Breast epithelium (tissue), 4 donors: Measurements from ENCODE around the gene RBBP8. TPM values are rescaled to one million over a fixed set of nuclear protein-coding genes. Genes with fewer than 3 reads are reported as not detected.

Source experiments
- DNase-seq, 2 donors: peaks; one replicate each; pipeline ENCODE4 v3.0.0-alpha.2; 2019; ENCODE audit warnings: low spot score in 2 of 2
- H3K27ac ChIP-seq, 2 donors: fragments of 200-600 bp; sonication (generic) in 1 of 2; one replicate each; pipeline ENCODE4 v1.5.1; 2016 to 2019; ENCODE audit warnings: mild to moderate bottlenecking in 1 of 2
- H3K27me3 ChIP-seq, 2 donors: fragments of 200-600 bp; sonication (generic) in 1 of 2; one replicate each; pipeline versions ENCODE4 v1.5.1 to v1.6.0; 2017 to 2019; ENCODE audit warnings: control low read depth in 1 of 2, mild to moderate bottlenecking in 1 of 2
- H3K36me3 ChIP-seq: fragments of 200-600 bp; one replicate; pipeline ENCODE4 v1.5.1; 2019
- H3K4me1 ChIP-seq, 2 donors: fragments of 200-600 bp; sonication (generic); one replicate each; pipeline ENCODE4 v1.5.1; 2016 to 2019; ENCODE audit warnings: control low read depth in 1 of 2
- H3K4me3 ChIP-seq, 3 donors: fragments of 200-600 bp; sonication (generic); 1 replicate in 2 of 3; 2 replicates in 1 of 3; pipeline ENCODE4 v1.5.1; 2016 to 2019; ENCODE audit warnings: mild to moderate bottlenecking in 3 of 3, moderate library complexity in 2 of 3
- H3K9me3 ChIP-seq, 2 donors: fragments of 200-600 bp; sonication (generic) in 1 of 2; one replicate each; pipeline ENCODE4 v1.5.1; 2016 to 2019; ENCODE audit warnings: control low read depth in 1 of 2
- POLR2A ChIP-seq: fragments of 450-650 bp; IDR thresholded peaks from one replicate; pipeline ENCODE4 v1.6.1; 2016; ENCODE audit warnings: antibody characterized with exemption, mild to moderate bottlenecking, moderate library complexity
- POLR2AphosphoS5 ChIP-seq, 3 donors: sonication (generic); formaldehyde crosslinking; IDR thresholded peaks; one replicate each; pipeline ENCODE4 v1.6.1; 2017; ENCODE audit warnings: antibody characterized with exemption in 3 of 3
- intact Hi-C: fragments of 100-400 bp; cut with DNase I; formaldehyde crosslinking; loops from one replicate; pipeline ENCODE4 v1.15.1; 2023; ENCODE audit warnings: low total_unique reads
- total RNA-seq, 3 donors: library from RNA; depleted of rRNA; stranded (reverse); fragments of >200 nt; gene quantifications; one replicate each; pipeline ENCODE4 v1.1.0, GENCODE V29; 2016
- TF ChIP-seq, protein P1 (sequence below), 3 donors: fragments of 450-650 bp; IDR thresholded peaks; one replicate each; pipeline ENCODE4 v1.5.1; 2016 to 2017; ENCODE audit warnings: antibody characterized with exemption in 3 of 3, mild to moderate bottlenecking in 3 of 3, moderate library complexity in 3 of 3

RBBP8 gene
- total RNA-seq, 3 donors from 2014 or later = 19.4 to 117 (median 76.4) TPM

DNA sequence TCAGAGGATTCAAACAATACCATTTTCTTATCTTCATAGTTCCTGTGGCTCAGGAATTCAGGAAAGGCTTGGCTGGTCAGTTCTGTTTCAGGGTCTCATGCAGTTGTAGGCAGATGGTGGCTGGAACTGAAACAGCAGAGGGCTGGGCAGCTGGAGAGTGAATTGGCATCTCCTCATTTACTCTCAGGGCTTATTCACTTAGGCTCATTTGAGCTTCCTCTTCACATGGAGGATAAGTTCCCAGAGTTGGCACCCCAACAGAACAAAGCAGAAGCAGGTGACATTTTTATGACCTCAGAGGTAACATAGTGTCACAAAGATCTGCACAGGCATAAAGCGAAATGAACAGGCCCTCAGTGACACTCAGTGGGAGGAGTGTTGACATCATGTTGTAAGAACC lies 66.1 kb downstream of the RBBP8 start:
- intact Hi-C loops = no loop called here
- Histone ChIP-seq H3K27ac (peak overlapping the region in 1 of 2 donors; percentile 45), H3K4me1 (no peaks in the 10 kb centered on the region), H3K4me3 (no peak overlapping the region), H3K36me3 (peaks cover 5% of the 10 kb centered on the region), H3K27me3 (no peaks in the 10 kb centered on the region), H3K9me3 (no peaks in the 10 kb centered on the region)
- no peak for TF ChIP-seq POLR2AphosphoS5 (IDR thresholded peaks at IDR 0.05)
- no peak for TF ChIP-seq POLR2A
- TF ChIP-seq, protein P1, sequence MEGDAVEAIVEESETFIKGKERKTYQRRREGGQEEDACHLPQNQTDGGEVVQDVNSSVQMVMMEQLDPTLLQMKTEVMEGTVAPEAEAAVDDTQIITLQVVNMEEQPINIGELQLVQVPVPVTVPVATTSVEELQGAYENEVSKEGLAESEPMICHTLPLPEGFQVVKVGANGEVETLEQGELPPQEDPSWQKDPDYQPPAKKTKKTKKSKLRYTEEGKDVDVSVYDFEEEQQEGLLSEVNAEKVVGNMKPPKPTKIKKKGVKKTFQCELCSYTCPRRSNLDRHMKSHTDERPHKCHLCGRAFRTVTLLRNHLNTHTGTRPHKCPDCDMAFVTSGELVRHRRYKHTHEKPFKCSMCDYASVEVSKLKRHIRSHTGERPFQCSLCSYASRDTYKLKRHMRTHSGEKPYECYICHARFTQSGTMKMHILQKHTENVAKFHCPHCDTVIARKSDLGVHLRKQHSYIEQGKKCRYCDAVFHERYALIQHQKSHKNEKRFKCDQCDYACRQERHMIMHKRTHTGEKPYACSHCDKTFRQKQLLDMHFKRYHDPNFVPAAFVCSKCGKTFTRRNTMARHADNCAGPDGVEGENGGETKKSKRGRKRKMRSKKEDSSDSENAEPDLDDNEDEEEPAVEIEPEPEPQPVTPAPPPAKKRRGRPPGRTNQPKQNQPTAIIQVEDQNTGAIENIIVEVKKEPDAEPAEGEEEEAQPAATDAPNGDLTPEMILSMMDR (IDR thresholded peaks at IDR 0.05) = no peak
- no peak for DNase-seq

DNA sequence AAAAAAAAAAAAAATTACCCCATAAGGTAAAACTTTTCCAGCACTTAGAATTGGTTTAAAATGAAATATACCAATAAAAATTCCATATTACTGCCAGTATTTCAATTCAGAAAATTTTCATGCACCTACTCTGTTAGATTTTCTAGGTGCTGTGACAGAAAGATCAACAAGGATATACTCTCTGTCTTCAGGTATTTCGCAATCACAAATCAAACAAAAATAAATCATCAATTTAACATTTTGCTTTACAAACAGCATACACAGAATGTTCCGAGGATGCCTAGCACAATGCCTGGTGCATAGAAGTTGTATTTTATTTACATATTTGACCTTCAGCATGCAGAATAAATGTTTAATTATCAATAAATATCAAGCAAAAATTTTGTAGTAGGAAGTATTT lies 66.5 kb downstream of the RBBP8 start:
- Histone ChIP-seq H3K9me3 (no peaks in the 10 kb centered on the region), H3K36me3 (peaks cover 5% of the 10 kb centered on the region), H3K4me1 (no peaks in the 10 kb centered on the region), H3K27ac (no peak overlapping the region), H3K4me3 (no peak overlapping the region), H3K27me3 (no peaks in the 10 kb centered on the region)
- intact Hi-C loops = no loop called here
- TF ChIP-seq POLR2A (no peak), POLR2AphosphoS5 (IDR thresholded peaks at IDR 0.05) (no peak)
- TF ChIP-seq, protein P1 (IDR thresholded peaks at IDR 0.05) = no peak
- DNase-seq = no peak

DNA sequence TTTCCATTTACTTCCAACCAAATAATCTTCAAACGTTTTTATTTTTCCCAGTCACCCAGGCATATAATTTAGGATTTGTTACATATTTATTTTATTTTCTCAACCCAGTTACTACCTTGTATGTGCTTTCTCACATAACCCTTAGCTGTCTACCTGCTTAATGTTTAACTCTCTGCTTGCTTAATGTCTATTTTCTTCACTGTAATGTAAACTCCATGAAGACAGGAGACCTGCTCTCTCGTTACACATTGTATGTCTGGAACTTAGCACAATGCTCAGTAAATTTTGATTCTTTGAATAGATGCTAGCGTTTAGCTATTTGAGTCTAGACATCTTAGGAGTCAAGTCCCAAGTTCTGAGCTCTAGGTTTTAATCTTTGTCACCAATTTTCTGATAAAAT lies 70.2 kb downstream of the RBBP8 start:
- TF ChIP-seq POLR2AphosphoS5 (IDR thresholded peaks at IDR 0.05) (no peak), POLR2A (no peak)
- TF ChIP-seq, protein P1 (IDR thresholded peaks at IDR 0.05) = no peak
- Histone ChIP-seq H3K9me3 (no peaks in the 10 kb centered on the region), H3K4me1 (no peaks in the 10 kb centered on the region), H3K36me3 (no peaks in the 10 kb centered on the region), H3K4me3 (no peak overlapping the region), H3K27ac (no peak overlapping the region), H3K27me3 (no peaks in the 10 kb centered on the region)
- DNase-seq = no peak
- intact Hi-C loops = no loop called here

DNA sequence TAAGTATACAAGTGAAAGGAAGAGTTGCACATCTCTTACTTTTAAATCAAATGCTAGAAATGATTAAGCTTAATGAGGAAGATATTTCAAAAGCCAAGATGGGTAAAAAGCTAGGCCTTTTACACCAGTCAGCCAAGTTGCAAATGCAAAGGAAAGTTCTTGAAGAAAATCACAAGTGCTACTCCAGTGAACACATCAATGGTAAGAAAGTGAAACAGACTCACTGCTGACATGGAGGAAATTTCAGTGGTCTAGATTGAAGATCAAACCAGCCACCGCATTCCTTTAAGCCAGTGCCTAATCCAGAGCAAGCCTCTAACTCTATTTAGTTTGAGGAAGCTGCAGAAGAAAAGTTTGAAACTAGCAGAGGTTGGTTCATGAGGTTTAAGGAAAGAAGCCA lies 79.1 kb downstream of the RBBP8 start:
- Histone ChIP-seq H3K27me3 (no peaks in the 10 kb centered on the region), H3K36me3 (no peaks in the 10 kb centered on the region), H3K4me1 (no peaks in the 10 kb centered on the region), H3K4me3 (no peak overlapping the region), H3K9me3 (no peaks in the 10 kb centered on the region), H3K27ac (no peak overlapping the region)
- no peak for DNase-seq
- TF ChIP-seq POLR2AphosphoS5 (IDR thresholded peaks at IDR 0.05) = no peak
- intact Hi-C loops = no loop called here

DNA sequence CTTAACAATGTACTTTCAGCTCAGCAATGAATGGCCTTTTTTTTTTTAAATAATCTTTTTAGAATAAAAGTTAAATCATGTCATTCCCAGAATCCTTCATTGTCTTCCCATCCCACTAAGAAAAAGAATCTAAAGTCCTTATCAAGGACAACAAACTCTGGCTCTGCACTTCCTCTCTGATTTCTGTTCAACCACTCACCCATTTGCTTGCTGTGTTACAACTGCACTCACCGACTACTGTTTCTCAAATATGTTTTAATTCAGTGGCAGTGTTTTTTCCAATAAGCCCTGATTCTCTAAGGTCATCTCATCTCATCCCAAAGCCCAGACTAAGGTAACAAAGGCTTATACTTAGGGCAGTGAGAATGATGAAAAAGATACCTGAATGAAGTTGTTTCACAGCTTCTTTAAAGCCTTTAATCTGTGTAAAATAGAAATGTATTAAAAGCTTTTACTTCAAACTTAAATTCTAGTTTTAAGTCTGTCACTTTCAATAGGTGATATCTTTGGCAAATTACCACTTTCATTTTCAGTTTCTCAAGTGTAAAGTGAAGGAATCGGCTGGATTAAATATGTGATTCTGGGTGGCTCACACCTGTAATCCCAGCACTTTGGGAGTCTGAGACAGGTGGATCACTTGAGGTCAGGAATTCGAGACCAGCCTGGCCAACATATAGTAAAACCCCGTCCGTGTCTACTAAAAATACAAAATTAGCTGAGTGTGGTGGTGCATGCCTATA lies 87.6 kb downstream of the RBBP8 start:
- Histone ChIP-seq H3K9me3 (no peaks in the 10 kb centered on the region), H3K4me3 (no peak overlapping the region), H3K27ac (no peak overlapping the region), H3K27me3 (no peaks in the 10 kb centered on the region), H3K4me1 (no peaks in the 10 kb centered on the region), H3K36me3 (no peaks in the 10 kb centered on the region)
- no peak for DNase-seq
- intact Hi-C loops = no loop called here
- no peak for TF ChIP-seq POLR2A
- TF ChIP-seq, protein P1 (IDR thresholded peaks at IDR 0.05) = no peak
- TF ChIP-seq POLR2AphosphoS5 (IDR thresholded peaks at IDR 0.05) = no peak
